Calu3 (cell line): ENCODE data around the gene PHF5A. TPM values are rescaled to one million over a fixed set of nuclear protein-coding genes. Genes with fewer than 3 reads are reported as not detected.

Source experiments
- BruUV-seq: library from RNA; stranded (reverse); fragments of 400-500 nt; replicated peaks from 2 replicates; lab custom pipeline; 2021; lab: Mats Ljungman, UMichigan
- CTCF ChIA-PET: fragments of 300-600 bp; sonication (Branson Sonifier 250); formaldehyde crosslinking; loops from one replicate; lab custom pipeline; 2022; ENCODE audit warnings: antibody characterized with exemption; lab: Charles Lee
- DNase-seq: peaks from one replicate; pipeline ENCODE4 v3.0.0; 2022
- H3K27ac Mint-ChIP-seq: one replicate; pipeline ENCODE4 v1.8.0; 2022; ENCODE audit warnings: mixed read lengths; ENCODE audit not compliant: unreplicated experiment
- H3K27me3 Mint-ChIP-seq: one replicate; pipeline ENCODE4 v1.8.0; 2022; ENCODE audit warnings: mixed read lengths; ENCODE audit not compliant: unreplicated experiment
- H3K36me3 Mint-ChIP-seq: one replicate; pipeline ENCODE4 v1.8.0; 2022; ENCODE audit warnings: mild to moderate bottlenecking, moderate library complexity, mixed read lengths; ENCODE audit not compliant: insufficient read depth, unreplicated experiment
- H3K4me1 Mint-ChIP-seq: one replicate; pipeline ENCODE4 v1.8.0; 2022; ENCODE audit warnings: mild to moderate bottlenecking, low read depth, mixed read lengths; ENCODE audit not compliant: unreplicated experiment
- H3K4me3 Mint-ChIP-seq: one replicate; pipeline ENCODE4 v1.8.0; 2022; ENCODE audit warnings: mild to moderate bottlenecking, low read depth, moderate library complexity, mixed read lengths; ENCODE audit not compliant: unreplicated experiment
- H3K9me3 Mint-ChIP-seq: one replicate; pipeline ENCODE4 v1.8.0; 2022; ENCODE audit warnings: low read depth, mixed read lengths; ENCODE audit not compliant: unreplicated experiment
- intact Hi-C: fragments of 100-400 bp; cut with micrococcal nuclease; formaldehyde crosslinking; loops from one replicate; pipeline ENCODE4 v1.10.0; 2022; ENCODE audit not compliant: unreplicated experiment
- total RNA-seq: library from RNA; stranded (reverse); gene quantifications from 2 replicates; pipeline ENCODE4 v1.2.3, GENCODE V29; 2022
- TF ChIP-seq, protein P1 (sequence below): fragments of 200-600 bp; IDR thresholded peaks from one replicate; pipeline ENCODE4 v1.8.0; 2022; ENCODE audit warnings: antibody characterized with exemption; ENCODE audit not compliant: unreplicated experiment

Gene PHF5A
- total RNA-seq, 1 experiment from 2014 or later: 53.3 TPM

DNA sequence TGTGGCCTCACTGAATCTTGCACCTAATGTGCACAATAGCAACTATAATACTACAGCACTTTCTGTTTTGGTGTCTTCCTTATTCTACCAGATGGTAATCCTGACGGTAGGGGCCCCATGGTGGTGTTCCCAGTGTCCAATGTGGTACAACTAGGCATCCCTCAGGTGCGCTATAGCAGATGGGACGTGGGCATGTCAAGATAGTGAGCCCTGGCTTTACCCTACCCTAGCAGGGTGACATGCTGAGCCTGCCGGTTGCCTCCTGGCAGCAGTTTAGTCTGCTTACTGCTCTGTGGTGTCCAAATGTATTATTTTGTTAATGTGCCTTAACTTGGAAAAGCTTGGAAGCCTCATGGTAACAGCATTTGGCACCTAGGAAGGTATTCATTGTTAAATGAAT is 19.6 kb upstream of the PHF5A start:
- Mint-ChIP-seq H3K36me3 (peaks cover 4% of the 10 kb centered on the region), H3K9me3 (no peaks in the 10 kb centered on the region), H3K4me1 (peaks cover 17% of the 10 kb centered on the region), H3K27ac (no peak overlapping the region), H3K27me3 (no peaks in the 10 kb centered on the region), H3K4me3 (no peak overlapping the region)
- intact Hi-C loops: no loop called here
- TF ChIP-seq, protein P1, sequence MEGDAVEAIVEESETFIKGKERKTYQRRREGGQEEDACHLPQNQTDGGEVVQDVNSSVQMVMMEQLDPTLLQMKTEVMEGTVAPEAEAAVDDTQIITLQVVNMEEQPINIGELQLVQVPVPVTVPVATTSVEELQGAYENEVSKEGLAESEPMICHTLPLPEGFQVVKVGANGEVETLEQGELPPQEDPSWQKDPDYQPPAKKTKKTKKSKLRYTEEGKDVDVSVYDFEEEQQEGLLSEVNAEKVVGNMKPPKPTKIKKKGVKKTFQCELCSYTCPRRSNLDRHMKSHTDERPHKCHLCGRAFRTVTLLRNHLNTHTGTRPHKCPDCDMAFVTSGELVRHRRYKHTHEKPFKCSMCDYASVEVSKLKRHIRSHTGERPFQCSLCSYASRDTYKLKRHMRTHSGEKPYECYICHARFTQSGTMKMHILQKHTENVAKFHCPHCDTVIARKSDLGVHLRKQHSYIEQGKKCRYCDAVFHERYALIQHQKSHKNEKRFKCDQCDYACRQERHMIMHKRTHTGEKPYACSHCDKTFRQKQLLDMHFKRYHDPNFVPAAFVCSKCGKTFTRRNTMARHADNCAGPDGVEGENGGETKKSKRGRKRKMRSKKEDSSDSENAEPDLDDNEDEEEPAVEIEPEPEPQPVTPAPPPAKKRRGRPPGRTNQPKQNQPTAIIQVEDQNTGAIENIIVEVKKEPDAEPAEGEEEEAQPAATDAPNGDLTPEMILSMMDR: no peak
- no TSS peak for BruUV-seq
- no peak for DNase-seq
- CTCF ChIA-PET: no interaction called here

DNA sequence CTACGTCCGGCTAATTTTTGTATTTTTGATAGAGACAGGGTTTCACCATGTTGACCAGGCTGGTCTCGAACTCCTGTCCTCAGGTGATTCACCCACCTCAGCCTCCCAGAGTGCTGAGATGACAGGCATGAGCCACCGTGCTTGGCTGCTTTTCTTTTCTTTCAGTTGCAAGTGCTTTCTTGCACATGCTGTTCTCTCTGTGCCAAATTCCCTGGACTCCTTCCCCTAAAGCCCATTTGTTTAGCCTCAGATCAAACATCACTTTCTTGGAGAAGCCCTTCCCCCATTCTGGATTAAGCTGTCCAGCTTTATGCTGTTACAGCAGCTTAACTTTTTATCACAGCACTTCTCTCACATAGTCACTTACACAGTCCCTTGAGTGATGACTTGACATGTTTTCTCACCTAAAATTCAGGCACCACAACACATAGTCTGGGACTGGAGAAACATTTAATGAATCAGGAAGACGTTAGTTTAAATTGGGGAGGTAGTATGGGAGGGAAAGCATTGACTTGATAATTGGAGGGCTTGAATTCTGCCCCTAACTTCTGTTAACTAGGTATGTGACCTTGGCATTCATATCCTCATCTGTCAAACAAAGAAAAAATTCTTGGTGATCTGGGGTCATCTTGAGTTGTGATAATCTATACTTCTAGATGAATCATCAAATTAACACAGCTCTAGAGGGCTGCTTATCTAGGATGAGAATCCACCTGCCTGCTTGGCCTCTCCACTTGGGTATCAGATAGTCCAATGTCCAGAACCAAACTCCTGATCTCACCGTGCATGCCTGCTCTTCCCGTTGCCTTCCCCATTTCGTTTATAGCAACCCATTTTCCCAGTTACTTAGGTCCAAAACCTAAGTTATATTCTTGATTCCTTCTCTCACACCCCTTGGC is 18.8 kb upstream of the PHF5A start:
- peaks cover 23% of the 10 kb centered on the region for H3K4me1 Mint-ChIP-seq
- H3K36me3 Mint-ChIP-seq: peaks cover 4% of the 10 kb centered on the region
- CTCF ChIA-PET: interaction anchor here (0.6 kb wide), 1 partner anchor 23 kb away, joined by 5 read pairs; no protein-coding TSS in a partner anchor
- no peak overlapping the region for H3K27ac Mint-ChIP-seq
- no peaks in the 10 kb centered on the region for H3K9me3 Mint-ChIP-seq
- H3K4me3 Mint-ChIP-seq: no peak overlapping the region
- intact Hi-C loops: no loop called here
- no peak for DNase-seq
- TF ChIP-seq, protein P1: no peak
- no TSS peak for BruUV-seq
- no peaks in the 10 kb centered on the region for H3K27me3 Mint-ChIP-seq

DNA sequence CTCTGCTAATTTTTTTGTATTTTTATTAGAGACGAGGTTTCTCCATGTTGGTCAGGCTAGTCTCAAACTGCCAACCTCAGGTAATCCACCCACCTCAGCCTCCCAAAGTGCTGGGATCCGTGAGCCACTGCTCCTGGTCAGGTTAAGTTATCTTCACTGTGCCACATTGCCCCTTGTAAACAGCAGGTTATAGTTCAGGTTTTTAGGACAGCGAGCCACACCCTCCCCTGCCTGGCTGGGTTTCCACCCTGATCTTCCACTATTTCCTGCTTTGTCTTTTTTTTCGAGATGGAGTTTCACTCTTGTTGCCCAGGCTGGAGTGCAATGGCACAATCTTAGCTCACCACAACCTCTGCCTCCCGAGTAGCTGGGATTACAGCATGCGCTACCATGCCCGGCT is 16.5 kb upstream of the PHF5A start:
- no peak overlapping the region for H3K4me3 Mint-ChIP-seq
- no TSS peak for BruUV-seq
- CTCF ChIA-PET: no interaction called here

DNA sequence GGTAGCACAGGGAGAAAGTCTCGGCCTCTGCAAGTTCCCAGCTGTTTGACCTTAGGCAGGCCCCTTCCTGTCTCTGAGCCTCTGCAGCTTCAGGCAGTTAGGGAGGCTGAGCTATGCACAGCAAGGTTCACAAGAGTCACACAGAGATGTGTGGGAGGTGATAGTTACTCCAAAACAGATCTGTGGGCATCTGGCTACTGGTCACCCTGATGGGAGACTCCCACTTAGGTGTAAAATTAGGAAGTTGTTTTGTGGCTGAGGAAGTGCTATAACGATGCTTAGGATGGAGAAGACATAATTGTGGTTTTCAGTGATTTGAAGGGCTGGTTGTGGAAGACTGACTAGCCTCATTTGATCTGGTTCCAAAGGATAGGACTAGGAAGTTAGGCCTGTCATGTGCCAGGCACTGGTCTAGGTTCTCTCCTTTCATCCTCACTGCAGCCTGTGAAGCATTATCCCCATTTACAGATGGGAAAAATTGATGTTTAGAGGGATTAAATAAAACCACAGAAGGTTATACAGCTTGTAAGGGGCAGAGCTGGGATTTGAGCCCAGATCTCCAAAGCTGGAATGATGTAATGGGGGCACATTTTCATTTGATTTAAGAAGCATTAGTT is 13.9 kb upstream of the PHF5A start:
- Mint-ChIP-seq H3K36me3 (no peaks in the 10 kb centered on the region), H3K9me3 (no peaks in the 10 kb centered on the region), H3K27ac (no peak overlapping the region), H3K27me3 (no peaks in the 10 kb centered on the region), H3K4me1 (peaks cover 25% of the 10 kb centered on the region), H3K4me3 (no peak overlapping the region)
- no TSS peak for BruUV-seq
- no peak for DNase-seq
- TF ChIP-seq, protein P1: no peak
- CTCF ChIA-PET: no interaction called here
- intact Hi-C loops: no loop called here

More for the DNA sequence above, 16.5 kb upstream of the PHF5A start:
- Mint-ChIP-seq H3K27ac (no peak overlapping the region), H3K36me3 (peaks cover 4% of the 10 kb centered on the region), H3K27me3 (no peaks in the 10 kb centered on the region), H3K9me3 (no peaks in the 10 kb centered on the region), H3K4me1 (peaks cover 33% of the 10 kb centered on the region)
- TF ChIP-seq, protein P1: no peak
- no peak for DNase-seq
- intact Hi-C loops: no loop called here
